ENCODE measurements around the gene LENG9.
A peak's percentile ranks its signal among the peaks of the same experiment; 100 is the strongest.
"Not testable (repeated sequence)": the region's sequence is repeated elsewhere in the genome, so short reads cannot be mapped to it uniquely, and the experiment has no call there.

LENG9 gene

GRCh38 chr19:54457773-54458647 lies 5.6 kb downstream of the LENG9 start:
- DNase-seq, result no peak

GRCh38 chr19:54456423-54457373 lies 6.9 kb downstream of the LENG9 start:
- no peak for DNase-seq

DNA sequence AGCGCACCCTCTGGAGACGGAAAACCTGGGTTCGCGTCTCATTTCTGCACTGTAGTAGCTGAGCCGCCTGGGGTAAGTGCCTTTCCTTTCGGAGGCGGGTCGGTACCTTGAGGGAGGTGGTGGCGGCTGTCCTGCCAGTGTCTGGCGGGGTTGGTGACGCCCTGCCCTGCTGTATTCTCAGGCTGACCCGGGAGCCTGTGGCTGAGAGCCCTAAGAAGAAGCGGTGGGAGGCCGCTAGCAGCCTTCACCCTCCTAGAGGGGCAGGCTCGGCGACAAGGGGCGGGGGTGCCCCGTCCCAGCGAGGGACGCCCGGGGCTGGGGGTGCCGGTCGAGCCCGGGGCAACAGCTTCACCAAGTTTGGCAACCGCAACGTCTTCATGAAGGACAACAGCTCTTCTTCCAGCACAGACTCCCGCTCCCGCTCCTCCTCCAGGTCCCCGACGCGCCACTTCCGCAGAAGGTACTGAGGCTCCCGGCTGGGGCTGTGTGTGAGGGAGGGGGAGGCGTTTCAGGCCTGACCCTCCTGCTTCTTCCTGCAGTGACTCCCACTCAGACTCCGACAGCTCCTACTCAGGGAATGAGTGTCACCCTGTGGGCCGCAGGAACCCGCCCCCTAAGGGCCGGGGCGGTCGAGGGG lies 7.7 kb downstream of the LENG9 start:
- no peak for DNase-seq

- DNase-seq, result no peak
Measured at GRCh38 chr19:54454781-54455675, 8.6 kb downstream of the LENG9 start.

GRCh38 chr19:54453921-54454780 lies 9.4 kb downstream of the LENG9 start:
- no peak for DNase-seq

DNA sequence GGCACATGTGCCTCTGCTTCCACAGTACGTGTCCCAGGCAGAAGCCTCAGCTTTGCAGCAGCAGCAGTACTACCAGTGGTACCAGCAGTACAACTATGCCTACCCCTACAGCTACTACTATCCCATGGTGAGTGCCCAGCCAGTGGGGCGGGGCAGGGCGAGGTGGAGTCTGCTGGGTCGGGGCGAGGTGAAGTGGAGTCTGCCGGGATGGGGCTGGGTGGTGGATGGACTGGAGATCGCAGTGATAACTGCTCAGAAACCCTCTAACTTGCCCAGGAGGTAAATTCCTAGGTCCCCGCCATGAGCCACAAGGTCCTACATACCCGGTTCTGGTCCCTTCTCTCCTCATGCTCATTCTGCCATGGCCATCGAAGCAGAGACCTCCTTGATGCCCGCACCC lies 11.0 kb downstream of the LENG9 start:
- DNase-seq, result no peak

DNA sequence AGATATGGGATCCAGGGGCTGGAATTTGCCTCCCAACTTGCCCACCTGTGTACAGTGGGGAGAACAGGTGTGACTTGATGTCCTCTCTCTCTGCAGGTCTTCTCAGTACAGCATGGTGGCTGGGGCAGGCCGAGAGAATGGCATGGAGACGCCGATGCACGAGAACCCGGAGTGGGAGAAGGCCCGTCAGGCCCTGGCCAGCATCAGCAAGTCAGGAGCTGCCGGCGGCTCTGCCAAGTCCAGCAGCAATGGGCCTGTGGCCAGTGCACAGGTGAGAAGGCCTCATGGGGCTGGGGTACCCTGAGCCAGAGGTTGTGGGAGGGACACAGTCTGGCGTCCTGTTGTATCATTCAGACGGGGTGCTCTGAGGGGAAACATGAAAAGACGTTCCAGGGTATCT lies 11.6 kb downstream of the LENG9 start:
- DNase-seq, result no peak

DNA sequence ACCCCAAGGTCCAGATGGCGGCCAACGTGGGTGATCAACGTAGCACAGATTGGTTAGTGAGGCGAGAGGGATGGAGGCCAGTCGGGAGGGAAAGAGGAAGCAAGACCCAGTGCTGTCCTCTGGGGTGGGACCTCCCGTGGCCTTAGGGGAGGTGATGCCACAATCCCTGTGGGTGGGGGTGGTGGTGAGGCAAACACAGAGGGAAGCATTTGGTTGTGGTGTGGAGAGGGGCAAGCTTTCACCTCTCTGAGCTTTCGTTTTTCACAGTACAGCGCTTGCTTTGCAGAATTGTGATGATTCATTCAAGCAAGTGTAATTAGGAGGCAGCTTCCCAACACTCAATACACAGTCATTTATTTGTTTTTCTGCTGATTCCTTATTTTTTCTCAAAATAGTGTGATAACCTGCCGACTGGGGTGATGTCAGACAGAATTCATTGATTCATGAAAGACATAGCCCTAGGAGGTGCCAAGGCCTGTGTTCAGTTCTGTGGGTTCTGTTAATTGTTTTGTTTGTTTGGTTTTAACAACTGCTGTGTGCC lies 12.2 kb downstream of the LENG9 start:
- peak; percentile 44 for DNase-seq

DNA sequence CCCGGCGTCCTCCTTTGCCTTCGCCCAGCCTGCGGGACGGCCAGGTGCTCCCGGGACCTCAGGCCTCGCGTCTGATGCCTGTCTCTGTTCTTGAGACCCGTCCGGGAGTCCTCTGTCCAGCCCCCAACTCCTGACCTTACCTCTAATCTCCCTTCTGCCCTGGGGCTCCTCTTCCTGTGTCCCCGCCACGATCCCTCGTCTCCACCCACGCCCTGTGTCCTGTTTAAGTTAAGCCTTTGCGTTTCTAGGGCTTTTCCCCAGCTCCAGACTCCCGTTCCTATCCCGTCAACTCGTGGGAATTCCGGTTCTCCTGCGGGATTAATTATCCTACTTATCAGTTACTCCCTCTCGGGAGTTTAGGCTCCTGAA lies 13.9 kb downstream of the LENG9 start:
- no peak for DNase-seq

GRCh38 chr19:54448774-54449700 lies 14.5 kb downstream of the LENG9 start, which contains the start of gene LENG8:
Gene LENG8, plus strand, starts transcription at chr19:54449199. Its CDS starts 2,146 bp downstream, at chr19:54451345.
- peak; percentile 98 for DNase-seq

DNA sequence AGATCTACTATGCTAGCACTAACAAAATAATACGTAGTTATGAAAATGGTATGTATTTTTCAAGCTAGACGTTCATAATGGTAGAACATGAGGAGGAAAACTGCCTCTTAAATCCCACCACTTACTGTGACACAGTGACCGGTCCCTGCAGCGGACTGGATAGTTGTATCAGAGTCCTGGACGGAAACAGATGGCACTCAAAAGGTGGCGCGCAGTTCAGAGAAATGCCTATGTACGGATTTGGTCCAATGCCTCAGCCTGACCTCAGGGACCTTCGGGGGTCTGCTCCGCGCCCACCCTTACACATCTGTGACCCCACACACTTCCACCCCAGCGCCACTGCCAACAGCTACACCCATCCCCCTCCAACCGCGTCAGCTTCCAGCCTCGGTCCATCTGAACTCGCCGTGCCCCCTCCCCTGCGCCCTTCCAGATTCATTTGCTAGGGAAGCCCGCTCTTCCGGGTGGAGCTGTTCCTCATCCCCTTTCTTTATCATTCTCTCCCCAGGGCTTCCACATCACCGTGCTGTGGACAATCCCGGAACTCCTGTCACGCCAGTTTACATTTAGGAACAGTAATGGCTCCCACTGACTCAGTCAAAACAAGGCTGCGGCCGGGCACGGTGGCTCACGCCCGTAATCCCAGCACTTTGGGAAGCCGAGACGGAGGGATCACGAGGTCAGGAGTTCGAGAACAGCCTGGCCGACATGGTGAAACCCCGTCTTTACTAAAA lies 15.4 kb downstream of the LENG9 start:
- peak; percentile 37 for DNase-seq

DNA sequence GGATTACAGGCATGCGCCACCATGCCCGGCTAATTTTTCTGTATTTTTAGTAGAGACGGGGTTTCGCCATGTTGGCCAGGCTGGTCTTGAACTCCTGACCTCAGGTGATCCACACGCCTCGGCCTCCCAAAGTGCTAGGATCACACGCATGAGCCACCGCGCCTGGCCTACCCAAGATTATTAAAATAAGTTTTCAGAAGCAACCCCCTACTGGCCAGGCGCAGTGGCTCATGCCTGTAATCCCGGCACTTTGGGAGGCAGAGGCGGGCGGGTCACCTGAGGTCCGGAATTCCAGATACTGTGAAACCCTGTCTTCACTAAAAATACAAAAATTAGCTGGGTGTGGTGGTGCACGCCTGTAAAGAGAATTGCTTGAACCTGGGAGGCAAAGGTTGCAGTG lies 17.2 kb downstream of the LENG9 start:
- not testable (repeated sequence) for DNase-seq

DNA sequence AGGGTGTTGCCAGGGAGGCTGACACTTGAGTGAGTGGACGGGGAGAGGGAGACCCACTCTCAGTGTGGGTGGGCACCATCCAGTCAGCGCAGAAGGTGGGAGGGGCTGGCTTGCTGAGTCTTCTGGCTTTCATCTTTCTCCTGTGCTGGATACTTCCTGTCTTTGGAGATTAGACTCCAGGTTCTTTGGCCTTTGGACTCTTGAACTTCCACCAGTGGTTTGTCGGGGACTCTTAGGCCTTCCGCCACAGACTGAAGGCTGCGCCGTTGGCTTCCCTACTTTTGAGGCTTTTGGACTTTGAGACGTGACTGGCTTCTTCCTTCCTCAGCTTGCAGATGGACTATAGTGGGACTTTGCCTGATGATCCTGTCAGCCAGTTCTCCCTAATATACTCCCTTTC lies 18.8 kb downstream of the LENG9 start:
- DNase-seq, result no peak

GRCh38 chr19:54440641-54441040 lies 22.9 kb downstream of the LENG9 start:
- DNase-seq, result no peak

DNA sequence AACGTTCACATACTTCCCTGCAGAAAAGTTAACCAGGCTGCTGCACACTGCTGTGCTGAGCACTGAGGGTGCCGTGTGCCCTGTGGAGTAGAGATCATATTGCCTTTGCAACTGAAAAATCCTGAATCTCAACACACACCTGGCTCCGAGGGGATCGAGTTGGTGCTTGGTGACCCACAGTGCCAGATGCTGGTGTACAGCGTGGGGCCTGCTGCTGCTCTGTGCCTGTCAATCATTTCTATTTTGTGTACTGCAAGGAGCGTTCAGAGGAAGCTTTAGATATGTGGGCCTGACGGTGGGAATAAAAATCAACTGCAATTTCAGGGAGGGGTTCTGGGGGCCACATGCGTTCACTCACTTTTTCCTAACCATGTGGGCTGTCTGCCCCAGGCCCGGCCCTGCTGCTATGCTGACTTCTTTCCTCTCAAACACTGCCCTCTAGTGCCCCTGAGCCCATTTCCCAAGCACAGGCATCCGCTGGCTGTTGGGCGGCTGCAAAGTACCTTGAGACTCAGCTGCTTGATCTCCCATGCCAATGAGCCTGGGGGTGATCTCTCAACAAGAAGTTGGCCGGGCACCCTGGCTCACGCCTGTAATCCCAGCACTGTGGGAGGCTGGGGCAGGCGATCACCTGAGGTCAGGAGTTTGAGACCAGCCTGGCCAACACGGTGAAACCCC lies 24.3 kb downstream of the LENG9 start:
- no peak for DNase-seq

DNA sequence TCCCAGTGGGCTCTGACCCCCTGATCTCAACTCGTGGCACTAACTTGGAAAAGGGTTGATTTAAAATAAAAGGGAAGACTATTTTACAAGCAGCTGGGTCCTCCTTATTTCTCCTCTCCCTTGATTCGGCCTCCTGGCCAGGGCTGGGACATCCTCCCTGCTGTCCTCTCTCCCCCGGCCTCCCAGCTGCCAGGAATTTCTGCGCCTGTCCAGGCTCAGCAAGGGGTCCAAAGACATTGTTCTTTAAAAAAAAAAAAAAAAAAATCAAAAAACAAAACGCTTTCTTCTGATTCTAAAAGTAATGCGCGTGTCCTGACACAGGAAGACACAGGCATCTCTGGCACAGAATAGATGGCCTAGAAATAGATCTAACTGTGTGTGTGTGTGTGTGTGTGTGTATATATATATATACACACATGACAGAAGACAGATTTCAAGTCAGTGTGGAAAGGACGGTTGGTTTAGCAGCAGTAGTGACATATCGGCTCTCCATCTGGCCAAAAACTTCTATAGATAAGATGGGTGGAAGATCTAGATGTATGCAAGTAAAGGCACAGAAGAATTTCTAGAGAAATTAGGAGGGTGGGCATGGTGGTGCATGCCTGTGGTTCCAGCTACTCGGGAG lies 26.8 kb downstream of the LENG9 start:
- no peak for DNase-seq

- no peak for DNase-seq
Measured at GRCh38 chr19:54436031-54436523, 27.5 kb downstream of the LENG9 start.

- DNase-seq, result no peak
Measured at GRCh38 chr19:54435551-54436016, 28.0 kb downstream of the LENG9 start.
